Type B pancreatic cell (in vitro differentiated cells): Measurements from ENCODE around the gene PLB1. TPM values are rescaled to one million over a fixed set of nuclear protein-coding genes. Genes with fewer than 3 reads are reported as not detected.

Source experiments
- DNase-seq: peaks from one replicate; pipeline ENCODE4 v3.0.0; 2021; ENCODE audit warnings: mixed read lengths; ENCODE audit not compliant: unreplicated experiment; ENCODE audit errors: extremely low spot score
- H3K27ac Mint-ChIP-seq: 2 replicates; pipeline ENCODE4 v1.8.0; 2021; ENCODE audit warnings: mild to moderate bottlenecking, mixed read lengths
- H3K27me3 Mint-ChIP-seq: 2 replicates; pipeline ENCODE4 v1.8.0; 2021; ENCODE audit warnings: mixed read lengths
- H3K36me3 Mint-ChIP-seq: 2 replicates; pipeline ENCODE4 v1.8.0; 2021; ENCODE audit warnings: mixed read lengths
- H3K4me1 Mint-ChIP-seq: one replicate; pipeline ENCODE4 v1.8.0; 2021; ENCODE audit warnings: mixed read lengths; ENCODE audit not compliant: unreplicated experiment
- H3K4me3 Mint-ChIP-seq: 2 replicates; pipeline ENCODE4 v1.8.0; 2021; ENCODE audit warnings: mild to moderate bottlenecking, mixed read lengths
- H3K9me3 Mint-ChIP-seq: 2 replicates; pipeline ENCODE4 v1.8.0; 2021; ENCODE audit warnings: mixed read lengths
- CTCF ChIP-seq: fragments of 200-600 bp; sonication (generic); conservative IDR thresholded peaks from 2 replicates; pipeline ENCODE4 v1.5.0; 2021; ENCODE audit warnings: antibody characterized with exemption, mild to moderate bottlenecking
- total RNA-seq: library from RNA; stranded (reverse); gene quantifications from 2 replicates; pipeline ENCODE4 v1.2.1, GENCODE V29; 2021; ENCODE audit warnings: low replicate concordance

Gene PLB1
- total RNA-seq, 1 donor from 2014 or later: 1.9 TPM

GRCh38 chr2:28621172-28622100 lies 125.6 kb downstream of the PLB1 start:
- Mint-ChIP-seq H3K27ac (peak overlapping the region; percentile 88), H3K36me3 (no peaks in the 10 kb centered on the region), H3K4me1 (peaks cover 39% of the 10 kb centered on the region), H3K9me3 (no peaks in the 10 kb centered on the region), H3K4me3 (peak overlapping the region; percentile 73), H3K27me3 (no peaks in the 10 kb centered on the region)
- TF ChIP-seq CTCF: peak; percentile 60
- no peak for DNase-seq

GRCh38 chr2:28622101-28622499 lies 126.2 kb downstream of the PLB1 start:
- H3K4me1 Mint-ChIP-seq: peaks cover 39% of the 10 kb centered on the region
- no peak for DNase-seq
- peak overlapping the region; percentile 88 for H3K27ac Mint-ChIP-seq
- H3K4me3 Mint-ChIP-seq: peak overlapping the region; percentile 52
- TF ChIP-seq CTCF: no peak
- no peaks in the 10 kb centered on the region for H3K36me3 Mint-ChIP-seq
- no peaks in the 10 kb centered on the region for H3K9me3 Mint-ChIP-seq
- H3K27me3 Mint-ChIP-seq: no peaks in the 10 kb centered on the region

GRCh38 chr2:28623582-28624405 lies 127.9 kb downstream of the PLB1 start:
- Mint-ChIP-seq H3K27me3 (no peaks in the 10 kb centered on the region), H3K4me1 (peaks cover 39% of the 10 kb centered on the region), H3K36me3 (no peaks in the 10 kb centered on the region), H3K4me3 (no peak overlapping the region), H3K27ac (peak overlapping the region; percentile 58), H3K9me3 (no peaks in the 10 kb centered on the region)
- TF ChIP-seq CTCF: no peak
- no peak for DNase-seq

GRCh38 chr2:28624436-28624792 lies 128.6 kb downstream of the PLB1 start:
- H3K27ac Mint-ChIP-seq: peak overlapping the region; percentile 8

More at GRCh38 chr2:28624436-28624792, 128.6 kb downstream of the PLB1 start:
- Mint-ChIP-seq H3K4me3 (no peak overlapping the region), H3K27me3 (no peaks in the 10 kb centered on the region), H3K4me1 (peaks cover 34% of the 10 kb centered on the region), H3K9me3 (no peaks in the 10 kb centered on the region), H3K36me3 (no peaks in the 10 kb centered on the region)
- TF ChIP-seq CTCF: no peak
- DNase-seq: no peak
